Kidney glomerular epithelial cell (primary cell): Measurements from ENCODE around the gene PNLIPRP3.
"Not testable (repeated sequence)": the region's sequence is repeated elsewhere in the genome, so short reads cannot be mapped to it uniquely, and the experiment has no call there.

ENCODE experiments used
- DNase-seq: peaks from one replicate; lab custom pipeline; 2025; lab: John Stamatoyannopoulos, UW

Gene PNLIPRP3

DNA sequence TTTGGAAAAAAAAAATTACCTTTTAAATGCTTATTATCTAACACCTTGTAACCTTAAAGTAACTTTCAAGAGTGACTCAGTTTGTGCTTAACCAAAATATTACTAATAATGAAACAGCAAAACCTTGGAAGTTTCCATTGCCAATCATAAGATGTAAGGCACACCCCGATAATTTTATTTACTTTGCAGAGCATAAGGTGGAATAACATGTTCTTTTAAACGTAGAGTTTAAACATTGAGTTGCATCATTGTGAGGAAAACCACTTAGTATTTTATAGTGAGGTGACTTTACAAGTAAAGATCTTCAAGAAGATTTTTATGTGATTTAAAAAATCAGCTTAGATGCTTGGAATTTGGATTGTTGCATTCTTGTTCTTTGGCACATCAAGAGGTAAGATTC is at the start of gene PNLIPRP3:
TSS of gene PNLIPRP3 (plus strand) at position 177 of the 400 bp plus-strand sequence. CDS start at position 343, 166 bp downstream.
- DNase-seq: no peak

- no peak for DNase-seq
Observed at GRCh38 chr10:116382290-116382689, 45.4 kb upstream of the PNLIPRP3 start.

DNA sequence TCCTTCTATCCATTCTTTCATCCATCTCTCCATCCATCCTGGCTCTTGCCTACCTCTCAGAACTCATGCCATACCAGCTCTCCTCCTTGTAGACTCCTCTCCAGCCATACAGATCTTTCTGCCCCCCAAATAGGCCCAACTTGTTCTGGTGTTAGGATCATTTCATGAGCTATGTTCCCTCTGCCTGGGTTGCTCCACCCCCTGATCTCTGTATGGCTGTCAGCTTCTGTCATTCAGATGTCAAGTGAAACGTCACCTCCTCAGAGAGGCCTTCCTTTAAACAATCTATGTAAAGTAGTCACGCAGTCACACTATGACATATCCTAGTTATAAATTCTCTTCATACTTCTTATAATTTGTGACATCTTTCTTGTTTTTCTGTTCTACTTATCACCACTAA is 42.3 kb upstream of the PNLIPRP3 start:
- DNase-seq: no peak

- DNase-seq: peak; percentile 39
Observed at GRCh38 chr10:116385994-116386809, 41.4 kb upstream of the PNLIPRP3 start.

GRCh38 chr10:116393246-116393831 is 34.3 kb upstream of the PNLIPRP3 start:
- DNase-seq: not testable (repeated sequence)

DNA sequence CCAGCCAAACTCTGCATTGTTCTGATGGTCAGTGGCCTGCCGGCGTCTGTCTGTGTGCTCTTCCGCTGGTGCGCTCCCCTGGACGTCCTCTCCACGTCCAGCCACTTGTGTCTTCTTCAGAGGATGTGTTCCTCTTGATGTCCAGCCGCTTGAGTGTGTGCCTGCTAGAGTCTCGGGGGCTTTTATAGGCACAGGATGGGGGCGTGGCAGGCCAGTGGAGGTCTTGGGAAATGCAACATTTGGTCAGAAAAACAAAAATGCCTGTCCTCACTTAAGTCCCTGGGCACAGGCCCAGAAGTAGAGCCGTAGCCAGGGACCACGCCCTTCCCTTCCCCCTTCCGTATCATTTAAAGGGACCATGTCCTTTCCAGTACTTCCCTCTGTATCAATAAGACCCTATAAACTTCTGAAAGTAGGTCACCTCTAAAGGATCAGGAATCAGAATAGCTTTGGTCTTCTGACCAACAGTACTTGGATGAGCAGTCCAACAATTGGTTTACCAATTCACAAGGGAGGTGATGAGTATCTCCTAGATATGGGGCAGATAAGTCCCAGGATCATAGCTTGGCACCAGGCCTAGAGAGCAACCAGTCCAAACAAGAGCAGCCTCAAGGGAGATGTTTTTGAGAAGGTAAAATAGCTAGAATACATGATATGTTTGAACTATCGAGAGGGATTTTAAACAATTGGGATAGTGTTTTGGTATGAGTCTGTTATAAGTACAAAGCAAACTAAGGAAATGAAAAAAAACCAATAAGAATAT is 32.2 kb upstream of the PNLIPRP3 start:
- DNase-seq: no peak

- DNase-seq: no peak
Observed at GRCh38 chr10:116398224-116398623, 29.4 kb upstream of the PNLIPRP3 start.

DNA sequence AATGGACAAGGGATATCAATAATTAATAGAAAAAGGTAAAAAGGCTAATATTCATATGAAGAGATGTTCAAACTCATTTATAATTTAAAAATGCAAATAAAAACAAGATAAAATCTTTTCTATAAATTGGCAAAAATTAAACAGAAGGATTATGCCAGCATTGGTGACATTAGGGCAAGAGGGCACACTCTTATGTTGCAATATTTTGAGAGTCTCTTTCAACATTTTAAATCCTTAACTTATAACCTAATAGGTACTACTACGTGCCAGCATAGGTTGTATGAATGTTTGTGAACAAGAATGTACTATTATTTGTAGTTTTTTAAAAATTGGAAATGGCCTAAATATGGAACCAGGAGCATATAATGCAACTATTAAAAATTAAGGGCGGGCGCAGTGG is 24.8 kb upstream of the PNLIPRP3 start:
- DNase-seq: no peak

- no peak for DNase-seq
Observed at GRCh38 chr10:116403740-116404250, 23.9 kb upstream of the PNLIPRP3 start.

- no peak for DNase-seq
Observed at GRCh38 chr10:116408719-116409118, 18.9 kb upstream of the PNLIPRP3 start.

DNA sequence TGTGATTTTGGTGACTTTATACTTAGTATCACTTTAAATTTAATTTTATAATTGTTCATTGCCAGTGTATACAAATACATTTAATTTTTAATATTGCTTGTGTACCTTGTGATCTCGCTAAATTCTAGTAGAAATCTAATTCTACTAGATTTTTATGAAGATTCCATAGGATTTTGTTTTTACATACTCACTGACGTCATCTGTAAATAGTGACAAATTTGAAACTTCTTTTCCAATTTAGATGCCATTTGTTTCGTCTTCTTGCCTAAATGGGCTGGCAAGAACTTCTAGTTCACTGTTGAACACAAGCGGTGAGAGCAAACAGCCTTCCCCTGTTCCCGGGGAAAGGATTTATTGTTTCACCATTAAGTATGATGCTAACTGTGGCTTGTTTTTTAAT is 17.3 kb upstream of the PNLIPRP3 start:
- DNase-seq: no peak

- no peak for DNase-seq
Observed at GRCh38 chr10:116417821-116418220, 9.8 kb upstream of the PNLIPRP3 start.

DNA sequence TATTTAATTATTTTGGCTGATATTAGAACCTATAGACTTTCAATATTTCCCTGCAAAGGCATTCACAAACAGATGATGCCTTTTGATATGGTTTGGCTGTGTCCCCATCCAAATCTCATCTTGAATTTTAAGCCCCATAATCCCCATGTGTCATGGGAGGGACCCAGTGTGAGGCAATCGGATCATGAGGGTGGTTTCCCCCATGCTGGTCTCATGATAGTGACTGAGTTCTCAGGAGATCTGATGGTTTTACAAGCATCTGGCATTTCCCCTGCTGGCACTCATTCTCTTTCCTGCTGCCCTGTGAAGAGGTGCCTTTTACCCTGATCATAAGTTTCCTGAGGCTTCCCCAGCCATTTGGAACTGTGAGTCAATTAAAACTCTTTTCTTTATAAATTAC is 9.3 kb upstream of the PNLIPRP3 start:
- DNase-seq: no peak

DNA sequence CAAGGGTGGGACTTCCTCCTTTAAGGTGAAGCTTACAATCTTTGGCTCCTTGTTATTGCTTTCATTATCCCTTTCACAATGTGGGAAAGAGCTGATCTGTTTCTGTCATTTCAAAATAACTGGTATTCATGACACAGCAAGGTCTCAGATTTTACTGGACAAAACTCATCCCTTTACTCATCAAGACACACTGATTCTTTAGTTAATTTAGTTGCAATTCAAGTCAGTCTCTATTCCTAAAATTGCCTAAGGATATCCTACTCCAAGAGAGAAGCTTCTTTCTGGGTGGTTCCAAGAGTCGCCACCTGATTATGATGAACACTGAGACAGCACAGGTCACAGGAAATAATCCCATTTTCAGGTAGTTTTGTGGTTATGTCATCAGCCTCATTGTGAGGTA is 5.8 kb upstream of the PNLIPRP3 start:
- no peak for DNase-seq

DNA sequence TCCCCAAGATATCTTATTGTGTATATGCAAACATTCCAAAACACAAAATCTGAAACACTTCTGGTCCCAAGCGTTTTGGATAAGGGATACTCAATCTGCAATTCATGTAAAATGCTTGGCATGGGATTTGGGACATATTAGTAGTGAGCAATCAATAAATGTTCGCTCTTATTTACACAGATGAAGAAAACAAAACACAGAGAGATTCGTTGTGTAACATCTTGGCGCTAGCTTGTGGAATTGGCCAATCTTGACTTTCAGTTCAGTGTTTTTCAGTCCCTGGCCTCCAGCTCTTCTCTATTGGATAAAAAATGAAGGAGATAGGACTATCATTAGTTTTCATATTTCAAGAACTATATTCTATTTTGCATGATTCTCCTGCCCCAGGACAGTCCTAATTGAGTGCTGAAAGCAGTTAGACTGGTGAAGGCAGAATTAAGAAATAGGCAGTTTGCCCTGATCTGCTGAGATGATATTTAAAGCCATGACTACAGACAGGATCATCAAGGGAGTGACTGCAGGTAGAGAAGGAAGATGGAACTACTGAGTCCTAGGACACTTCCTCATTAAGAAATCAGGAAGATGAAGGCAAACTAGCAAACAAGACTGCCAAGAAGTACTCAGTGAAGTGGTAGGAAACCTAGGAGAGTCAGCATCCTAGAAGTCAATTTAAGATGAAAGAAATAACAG is 1.8 kb downstream of the PNLIPRP3 start:
- no peak for DNase-seq

- DNase-seq: no peak
Observed at GRCh38 chr10:116430288-116430687, 2.6 kb downstream of the PNLIPRP3 start.

DNA sequence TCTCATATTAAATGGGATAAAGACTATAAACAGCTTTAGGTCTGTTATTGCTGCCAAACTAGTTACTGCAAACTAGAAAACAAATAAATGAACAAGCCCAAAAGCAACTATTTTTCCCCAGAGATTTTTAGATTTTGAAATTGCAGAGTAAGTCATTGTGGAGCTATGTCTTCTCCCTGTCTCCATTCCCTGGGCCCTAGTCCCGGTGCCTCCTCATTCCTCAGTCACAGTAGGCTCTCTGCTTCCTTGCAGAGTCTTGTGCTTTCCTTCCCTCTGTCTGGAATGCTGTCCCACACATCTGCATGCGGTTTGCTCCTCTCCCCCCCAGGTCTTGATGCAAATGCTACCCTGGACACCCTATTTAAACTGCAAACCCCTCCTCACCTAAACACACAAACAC is 4.0 kb downstream of the PNLIPRP3 start:
- no peak for DNase-seq

DNA sequence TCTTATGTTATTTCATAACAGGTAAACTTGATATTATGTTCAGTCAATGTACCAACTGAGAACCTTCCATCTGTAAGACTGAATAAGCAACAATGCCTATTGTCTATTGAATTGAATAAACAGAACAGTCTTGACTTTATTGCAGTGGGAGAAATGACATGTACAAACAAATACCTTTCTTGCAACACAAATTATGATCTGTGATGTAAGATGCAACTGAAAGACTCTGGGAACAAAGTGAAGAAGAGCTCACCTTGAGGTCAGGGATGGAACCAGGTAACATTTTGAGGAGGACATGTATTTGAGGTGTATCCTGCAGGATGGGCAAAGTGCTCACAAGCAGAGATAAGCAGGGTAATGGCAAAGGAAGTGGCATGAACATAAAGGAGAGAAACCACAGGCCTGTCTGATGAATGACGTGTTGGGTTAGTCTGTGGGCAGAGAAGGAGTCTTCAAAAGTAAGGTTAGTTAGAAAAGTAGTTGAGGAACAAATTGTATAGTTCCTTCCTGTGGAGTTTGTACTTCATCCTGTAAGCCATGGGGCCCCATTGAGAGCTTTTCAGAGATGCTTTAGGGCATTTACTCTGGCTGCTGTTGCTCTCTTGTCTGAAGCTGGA is 9.5 kb downstream of the PNLIPRP3 start:
- DNase-seq: no peak

GRCh38 chr10:116440330-116441030 is 12.8 kb downstream of the PNLIPRP3 start:
- DNase-seq: no peak

DNA sequence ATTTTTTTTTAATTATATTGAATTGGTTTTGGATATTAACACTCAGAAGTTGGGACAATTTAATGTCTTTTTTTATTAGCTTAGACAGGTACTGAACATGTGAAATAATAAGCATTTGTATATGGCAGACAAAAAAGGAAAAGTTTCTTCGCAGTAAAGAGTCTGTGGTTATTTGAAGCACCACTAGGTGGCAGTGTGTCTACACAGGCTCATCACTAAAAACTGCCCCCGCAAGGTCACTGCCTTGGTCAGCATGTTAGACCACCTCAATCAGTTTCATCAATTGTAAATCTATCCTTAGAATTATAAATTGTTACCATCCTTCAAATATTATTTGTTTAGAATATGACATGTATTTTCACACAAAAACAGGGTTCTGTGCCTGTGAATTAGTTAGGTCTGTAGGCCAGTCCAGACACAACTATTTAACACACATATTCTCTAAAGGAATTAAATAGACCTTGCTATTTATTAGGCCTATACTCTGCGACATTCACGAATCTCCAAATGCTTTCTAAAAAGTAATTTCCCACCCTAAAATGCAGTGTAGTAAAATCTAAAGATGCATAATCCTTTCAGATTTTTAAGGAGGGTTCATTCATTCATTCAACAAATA is 17.0 kb downstream of the PNLIPRP3 start:
- DNase-seq: peak; percentile 32

DNA sequence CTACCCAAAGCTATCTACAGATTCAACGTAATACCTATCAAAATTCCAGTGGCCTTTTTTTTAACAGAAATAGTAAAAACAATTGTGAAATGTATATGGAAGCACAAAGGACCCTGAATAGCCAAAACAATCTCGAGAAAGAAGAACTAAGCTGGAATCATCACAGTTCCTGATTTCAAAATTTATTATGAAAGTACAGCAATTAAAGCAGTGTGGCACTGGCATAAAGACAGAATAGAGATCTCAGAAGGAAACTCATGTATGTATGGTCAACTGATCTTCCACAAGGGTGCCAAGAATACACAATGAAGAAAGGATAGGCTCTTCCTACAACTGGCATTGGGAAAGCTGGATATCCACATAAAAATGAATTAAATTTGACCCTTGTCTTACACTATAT is 23.2 kb downstream of the PNLIPRP3 start:
- no peak for DNase-seq
